PC-9 (cell line): Measurements from ENCODE around the gene EIF4E.

ENCODE experiments used
- EZH2 ChIP-seq: fragments of 200-600 bp; sonication (generic); IDR thresholded peaks from 2 replicates; pipeline ENCODE4 v1.8.0; 2017; ENCODE audit warnings: antibody characterized with exemption, low read depth
- TF ChIP-seq, protein P1 (sequence below): fragments of 200-600 bp; sonication (generic); conservative IDR thresholded peaks from 2 replicates; pipeline ENCODE4 v1.6.1; 2017; ENCODE audit warnings: mixed run types, antibody characterized with exemption, mild to moderate bottlenecking, moderate library complexity

DNA sequence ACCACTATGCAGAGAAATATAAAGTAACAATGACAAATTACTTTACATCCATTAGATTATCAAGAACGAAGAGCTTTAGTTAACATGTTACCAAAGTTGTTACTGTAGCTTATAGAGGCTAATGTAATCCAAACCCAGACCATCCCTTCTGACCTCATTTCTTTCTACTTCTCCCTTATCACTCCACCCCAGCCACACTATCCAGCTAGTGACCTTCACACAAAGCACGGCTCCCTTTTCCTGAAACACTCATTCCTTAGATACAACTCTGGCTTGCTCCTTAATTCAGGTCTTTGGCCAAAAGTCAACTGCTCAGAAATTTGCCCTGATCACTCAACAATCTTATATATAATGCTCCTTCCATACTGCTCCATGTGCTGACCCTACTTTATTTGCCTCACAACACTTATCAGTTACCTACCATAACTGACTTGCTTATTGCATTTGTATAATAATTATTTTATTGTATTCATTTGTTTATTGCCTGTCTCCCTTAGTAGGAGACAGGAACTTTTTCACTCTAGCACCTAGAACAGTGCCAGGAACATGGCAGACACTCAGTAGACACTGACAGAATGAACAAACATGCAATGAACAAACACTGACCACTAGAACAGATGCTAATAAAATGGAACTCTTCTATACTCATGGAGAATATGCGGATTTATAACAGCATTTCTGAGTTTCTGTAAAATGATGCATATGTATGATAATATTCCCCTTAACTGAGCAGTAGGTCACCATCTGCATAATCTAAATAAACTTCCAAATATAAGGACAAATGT, 67.6 kb downstream of the EIF4E start:
- TF ChIP-seq, protein P1, sequence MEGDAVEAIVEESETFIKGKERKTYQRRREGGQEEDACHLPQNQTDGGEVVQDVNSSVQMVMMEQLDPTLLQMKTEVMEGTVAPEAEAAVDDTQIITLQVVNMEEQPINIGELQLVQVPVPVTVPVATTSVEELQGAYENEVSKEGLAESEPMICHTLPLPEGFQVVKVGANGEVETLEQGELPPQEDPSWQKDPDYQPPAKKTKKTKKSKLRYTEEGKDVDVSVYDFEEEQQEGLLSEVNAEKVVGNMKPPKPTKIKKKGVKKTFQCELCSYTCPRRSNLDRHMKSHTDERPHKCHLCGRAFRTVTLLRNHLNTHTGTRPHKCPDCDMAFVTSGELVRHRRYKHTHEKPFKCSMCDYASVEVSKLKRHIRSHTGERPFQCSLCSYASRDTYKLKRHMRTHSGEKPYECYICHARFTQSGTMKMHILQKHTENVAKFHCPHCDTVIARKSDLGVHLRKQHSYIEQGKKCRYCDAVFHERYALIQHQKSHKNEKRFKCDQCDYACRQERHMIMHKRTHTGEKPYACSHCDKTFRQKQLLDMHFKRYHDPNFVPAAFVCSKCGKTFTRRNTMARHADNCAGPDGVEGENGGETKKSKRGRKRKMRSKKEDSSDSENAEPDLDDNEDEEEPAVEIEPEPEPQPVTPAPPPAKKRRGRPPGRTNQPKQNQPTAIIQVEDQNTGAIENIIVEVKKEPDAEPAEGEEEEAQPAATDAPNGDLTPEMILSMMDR = no peak
- TF ChIP-seq EZH2 = no peak
